Esophagus squamous epithelium (tissue), 4 donors: Measurements from ENCODE around the gene JPT1.

ENCODE experiments used
- POLR2A ChIP-seq, 4 donors: fragments of 450-650 bp; IDR thresholded peaks; one replicate each; pipeline ENCODE4 v1.6.1; 2017; ENCODE audit warnings: antibody characterized with exemption in 4 of 4, mild to moderate bottlenecking in 4 of 4, moderate library complexity in 3 of 4
- TF ChIP-seq, protein P1 (sequence below), 6 experiments: fragments of 450-650 bp in 4 of 6; fragments of 200-600 bp in 2 of 6; sonication (generic) in 2 of 6; IDR thresholded peaks; one replicate each; pipeline ENCODE4 v1.5.1; 2016 to 2019; ENCODE audit warnings: antibody characterized with exemption in 6 of 6, mild to moderate bottlenecking in 4 of 6, moderate library complexity in 4 of 6

DNA sequence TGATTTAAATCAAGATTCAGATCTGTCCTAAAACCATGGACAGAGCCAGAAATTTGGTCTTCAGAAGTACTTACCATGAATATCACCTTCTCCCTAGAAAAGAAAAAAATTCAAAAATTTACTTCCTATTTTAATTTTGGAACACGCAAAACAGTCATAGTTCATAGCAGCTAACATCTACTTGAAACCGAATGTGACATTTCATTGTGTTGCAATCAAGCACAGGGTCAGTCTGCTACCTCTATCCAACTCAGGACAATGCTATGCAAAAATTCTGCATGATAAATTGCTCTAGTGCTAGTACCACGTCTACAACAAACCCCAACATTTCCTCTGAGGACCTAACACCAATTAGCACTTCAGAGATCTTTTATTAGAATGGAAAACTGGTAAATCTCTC, 7.7 kb downstream of the JPT1 start:
- TF ChIP-seq, protein P1, sequence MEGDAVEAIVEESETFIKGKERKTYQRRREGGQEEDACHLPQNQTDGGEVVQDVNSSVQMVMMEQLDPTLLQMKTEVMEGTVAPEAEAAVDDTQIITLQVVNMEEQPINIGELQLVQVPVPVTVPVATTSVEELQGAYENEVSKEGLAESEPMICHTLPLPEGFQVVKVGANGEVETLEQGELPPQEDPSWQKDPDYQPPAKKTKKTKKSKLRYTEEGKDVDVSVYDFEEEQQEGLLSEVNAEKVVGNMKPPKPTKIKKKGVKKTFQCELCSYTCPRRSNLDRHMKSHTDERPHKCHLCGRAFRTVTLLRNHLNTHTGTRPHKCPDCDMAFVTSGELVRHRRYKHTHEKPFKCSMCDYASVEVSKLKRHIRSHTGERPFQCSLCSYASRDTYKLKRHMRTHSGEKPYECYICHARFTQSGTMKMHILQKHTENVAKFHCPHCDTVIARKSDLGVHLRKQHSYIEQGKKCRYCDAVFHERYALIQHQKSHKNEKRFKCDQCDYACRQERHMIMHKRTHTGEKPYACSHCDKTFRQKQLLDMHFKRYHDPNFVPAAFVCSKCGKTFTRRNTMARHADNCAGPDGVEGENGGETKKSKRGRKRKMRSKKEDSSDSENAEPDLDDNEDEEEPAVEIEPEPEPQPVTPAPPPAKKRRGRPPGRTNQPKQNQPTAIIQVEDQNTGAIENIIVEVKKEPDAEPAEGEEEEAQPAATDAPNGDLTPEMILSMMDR (IDR thresholded peaks at IDR 0.05), result no peak
- no peak for TF ChIP-seq POLR2A (IDR thresholded peaks at IDR 0.05)
